Endodermal cell (in vitro differentiated cells): Measurements from ENCODE around the gene GALM. TPM values are rescaled to one million over a fixed set of nuclear protein-coding genes. Genes with fewer than 3 reads are reported as not detected.

Experiments
- DNase-seq: peaks from one replicate; pipeline ENCODE4 v3.0.0-alpha.2; 2017
- H3K27ac ChIP-seq: 2 replicates; pipeline ENCODE4 v1.5.1; 2013; ENCODE audit warnings: mild to moderate bottlenecking, low read depth, low read length, moderate library complexity
- H3K27me3 ChIP-seq: 2 replicates; pipeline ENCODE4 v1.6.1; 2013; ENCODE audit warnings: mild to moderate bottlenecking, low read length, moderate library complexity; ENCODE audit not compliant: insufficient read depth, control insufficient read depth, poor library complexity, severe bottlenecking
- H3K36me3 ChIP-seq: 2 replicates; pipeline ENCODE4 v1.7.0; 2013; ENCODE audit warnings: mild to moderate bottlenecking, low read length, moderate library complexity; ENCODE audit not compliant: control insufficient read depth, insufficient read depth
- H3K4me1 ChIP-seq: one replicate; pipeline ENCODE4 v1.7.0; 2013; ENCODE audit warnings: low read length; ENCODE audit not compliant: control insufficient read depth, insufficient read depth
- H3K4me3 ChIP-seq: 2 replicates; pipeline ENCODE4 v1.5.1; 2013; ENCODE audit warnings: mild to moderate bottlenecking, low read length, moderate library complexity
- H3K9ac ChIP-seq: 2 replicates; pipeline ENCODE4 v1.6.1; 2013; ENCODE audit warnings: mild to moderate bottlenecking, low read length, moderate library complexity; ENCODE audit not compliant: poor library complexity, severe bottlenecking; ENCODE audit errors: extremely low read depth
- H3K9me3 ChIP-seq: 2 replicates; pipeline ENCODE4 v1.6.1; 2013; ENCODE audit warnings: mild to moderate bottlenecking, low read length, moderate library complexity; ENCODE audit not compliant: control insufficient read depth
- H3K27ac Mint-ChIP-seq: 2 replicates; pipeline ENCODE4 v1.8.0; 2020; ENCODE audit warnings: mixed read lengths
- H3K27me3 Mint-ChIP-seq: 2 replicates; pipeline ENCODE4 v1.8.0; 2021; ENCODE audit warnings: mild to moderate bottlenecking, mixed read lengths; ENCODE audit not compliant: insufficient read depth
- H3K36me3 Mint-ChIP-seq: 2 replicates; pipeline ENCODE4 v1.8.0; 2020; ENCODE audit warnings: low read depth, mixed read lengths
- H3K4me1 Mint-ChIP-seq: 2 replicates; pipeline ENCODE4 v1.8.0; 2020; ENCODE audit warnings: mixed read lengths
- H3K4me3 Mint-ChIP-seq: 2 replicates; pipeline ENCODE4 v1.8.0; 2020; ENCODE audit warnings: mild to moderate bottlenecking, moderate library complexity, mixed read lengths
- H3K9me3 Mint-ChIP-seq: 2 replicates; pipeline ENCODE4 v1.8.0; 2020; ENCODE audit warnings: mild to moderate bottlenecking, mixed read lengths
- WGBS, 2 experiments: methylation state at CpG; one replicate each; pipeline versions ENCODE4 v1.1.5 to v1.1.7; 2013; ENCODE audit warnings: missing lambda C conversion rate in 2 of 2, mixed read lengths in 1 of 2; ENCODE audit not compliant: insufficient coverage in 1 of 2, insufficient read length in 1 of 2; 5-methylcytosine and 5-hydroxymethylcytosine counted together
- total RNA-seq, 2 donors: library from RNA; stranded (reverse); fragmentation: NEBNext Ultra II Directional in 1 of 2; extraction: Animal tissue kit (Norgen Biotek cat#: 25700) in 1 of 2; gene quantifications; 2 replicates in 1 of 2; 3 replicates in 1 of 2; pipeline ENCODE4 v1.2.1, GENCODE V29; 2021
- TF ChIP-seq, protein P1 (sequence below): fragments of 200-600 bp; sonication (generic); conservative IDR thresholded peaks from 2 replicates; pipeline ENCODE4 v1.5.0; 2021; ENCODE audit warnings: antibody characterized with exemption, mild to moderate bottlenecking

The GALM gene
- total RNA-seq, 2 donors from 2014 or later, result 14.2 to 16.2 TPM

DNA sequence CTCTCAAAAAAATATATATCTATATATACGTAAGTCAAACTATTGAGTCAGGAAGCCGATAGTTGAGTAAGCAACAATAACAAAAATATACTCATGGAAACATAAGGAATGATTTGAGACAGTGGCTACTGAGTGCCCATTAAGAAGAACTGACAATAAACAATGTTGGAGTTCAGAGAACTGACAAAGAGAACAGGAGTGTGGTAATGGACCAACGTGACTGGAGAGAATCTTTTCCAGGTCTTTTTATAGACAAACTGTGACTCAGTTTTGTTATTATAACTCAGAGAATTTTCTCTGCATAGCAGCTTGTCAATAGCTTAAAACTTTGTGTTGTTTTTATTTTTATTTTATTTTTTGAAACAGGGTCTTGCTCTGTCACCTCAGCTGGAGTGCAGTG, 4.6 kb upstream of the GALM start:
- no peak overlapping the region for H3K4me3 ChIP-seq
- DNase-seq, result no peak
- TF ChIP-seq, protein P1, sequence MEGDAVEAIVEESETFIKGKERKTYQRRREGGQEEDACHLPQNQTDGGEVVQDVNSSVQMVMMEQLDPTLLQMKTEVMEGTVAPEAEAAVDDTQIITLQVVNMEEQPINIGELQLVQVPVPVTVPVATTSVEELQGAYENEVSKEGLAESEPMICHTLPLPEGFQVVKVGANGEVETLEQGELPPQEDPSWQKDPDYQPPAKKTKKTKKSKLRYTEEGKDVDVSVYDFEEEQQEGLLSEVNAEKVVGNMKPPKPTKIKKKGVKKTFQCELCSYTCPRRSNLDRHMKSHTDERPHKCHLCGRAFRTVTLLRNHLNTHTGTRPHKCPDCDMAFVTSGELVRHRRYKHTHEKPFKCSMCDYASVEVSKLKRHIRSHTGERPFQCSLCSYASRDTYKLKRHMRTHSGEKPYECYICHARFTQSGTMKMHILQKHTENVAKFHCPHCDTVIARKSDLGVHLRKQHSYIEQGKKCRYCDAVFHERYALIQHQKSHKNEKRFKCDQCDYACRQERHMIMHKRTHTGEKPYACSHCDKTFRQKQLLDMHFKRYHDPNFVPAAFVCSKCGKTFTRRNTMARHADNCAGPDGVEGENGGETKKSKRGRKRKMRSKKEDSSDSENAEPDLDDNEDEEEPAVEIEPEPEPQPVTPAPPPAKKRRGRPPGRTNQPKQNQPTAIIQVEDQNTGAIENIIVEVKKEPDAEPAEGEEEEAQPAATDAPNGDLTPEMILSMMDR, result no peak
- no peaks in the 10 kb centered on the region for H3K36me3 ChIP-seq
- no peaks in the 10 kb centered on the region for H3K27me3 ChIP-seq
- 91 to 100% methylated on average over 2 to 3 of the region's 3 CpGs for WGBS, 2 experiments
- Mint-ChIP-seq H3K9me3 (no peaks in the 10 kb centered on the region), H3K27ac (no peak overlapping the region), H3K27me3 (no peaks in the 10 kb centered on the region), H3K4me1 (peaks cover 14% of the 10 kb centered on the region), H3K36me3 (no peaks in the 10 kb centered on the region), H3K4me3 (no peak overlapping the region)
- H3K9ac ChIP-seq, result no peak overlapping the region
- H3K27ac ChIP-seq, result no peak overlapping the region
- peaks cover 12% of the 10 kb centered on the region for H3K4me1 ChIP-seq
- no peaks in the 10 kb centered on the region for H3K9me3 ChIP-seq

DNA sequence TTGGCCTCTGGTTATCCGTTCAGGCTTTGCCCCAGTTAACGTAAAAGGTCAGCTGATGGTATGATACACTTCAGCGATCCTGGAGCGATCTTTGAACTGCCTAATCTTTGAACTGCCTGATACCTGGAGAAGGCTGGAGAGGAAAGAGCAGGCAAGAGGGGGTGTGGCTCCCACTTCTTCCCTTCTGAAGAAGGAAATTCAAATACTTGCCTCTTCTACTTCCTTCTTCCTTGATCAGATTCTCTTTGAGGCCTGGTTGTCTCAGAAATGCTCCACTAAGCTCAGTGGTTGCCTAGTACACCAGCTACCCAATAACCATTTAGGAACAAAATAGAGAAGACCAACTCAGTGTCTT, 619 bp downstream of the GALM start:
- no peaks in the 10 kb centered on the region for H3K27me3 ChIP-seq
- H3K9me3 Mint-ChIP-seq, result peaks cover 1% of the 10 kb centered on the region
- no peaks in the 10 kb centered on the region for H3K9me3 ChIP-seq
- H3K4me1 ChIP-seq, result peaks cover 15% of the 10 kb centered on the region
- H3K4me1 Mint-ChIP-seq, result peaks cover 40% of the 10 kb centered on the region
- no peaks in the 10 kb centered on the region for H3K27me3 Mint-ChIP-seq
- H3K4me3 ChIP-seq, result peak overlapping the region; percentile 94
- peak overlapping the region; percentile 96 for H3K27ac Mint-ChIP-seq
- H3K36me3 Mint-ChIP-seq, result peaks cover 5% of the 10 kb centered on the region
- peak overlapping the region; percentile 43 for H3K9ac ChIP-seq
- DNase-seq, result no peak
- WGBS, 2 experiments, result 5 to 11% methylated on average over 4 of the region's 4 CpGs
- TF ChIP-seq, protein P1, result no peak
- no peaks in the 10 kb centered on the region for H3K36me3 ChIP-seq
- H3K27ac ChIP-seq, result no peak overlapping the region
- peak overlapping the region; percentile 84 for H3K4me3 Mint-ChIP-seq

DNA sequence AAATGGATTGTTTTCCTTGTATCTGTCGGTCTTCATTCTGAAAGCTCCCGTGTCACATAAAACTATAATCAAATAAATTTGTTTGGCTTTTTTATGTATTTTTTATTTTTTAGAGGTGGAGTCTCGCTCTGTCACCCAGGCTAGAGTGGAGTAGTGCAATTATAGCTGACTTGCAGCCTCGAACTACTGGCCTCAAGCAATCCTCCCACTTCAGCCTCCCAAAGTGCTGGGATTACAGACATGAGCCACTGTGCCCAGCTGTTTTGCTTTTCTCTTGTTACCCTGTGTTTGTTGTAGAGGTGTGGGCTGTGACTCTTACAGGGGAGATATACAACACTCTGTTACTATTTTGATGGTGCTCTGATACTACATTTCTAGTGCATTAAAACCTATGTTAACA, 2.2 kb downstream of the GALM start:
- H3K4me1 Mint-ChIP-seq, result peaks cover 40% of the 10 kb centered on the region
- no peak for DNase-seq
- WGBS, 2 experiments, result 89% methylated on average over 4 of the region's 4 CpGs; no CpG with 5 or more reads in 1 of the 2 experiments
- no peak overlapping the region for H3K27ac Mint-ChIP-seq
- TF ChIP-seq, protein P1, result no peak
- H3K36me3 Mint-ChIP-seq, result peaks cover 8% of the 10 kb centered on the region
- H3K9ac ChIP-seq, result no peak overlapping the region
- H3K9me3 ChIP-seq, result no peaks in the 10 kb centered on the region
- H3K4me1 ChIP-seq, result peaks cover 15% of the 10 kb centered on the region
- H3K9me3 Mint-ChIP-seq, result peaks cover 1% of the 10 kb centered on the region
- H3K4me3 ChIP-seq, result no peak overlapping the region
- no peaks in the 10 kb centered on the region for H3K27me3 Mint-ChIP-seq
- no peaks in the 10 kb centered on the region for H3K36me3 ChIP-seq
- H3K4me3 Mint-ChIP-seq, result no peak overlapping the region
- H3K27me3 ChIP-seq, result no peaks in the 10 kb centered on the region
- no peak overlapping the region for H3K27ac ChIP-seq
